OCI-LY7 (cell line): ENCODE results near the gene MACROD2.

Source experiments
- EZH2phosphoT487 ChIP-seq: fragments of 200-600 bp; sonication (generic); IDR thresholded peaks from 2 replicates; pipeline ENCODE4 v1.6.1; 2018; ENCODE audit warnings: low read depth, borderline replicate concordance, mild to moderate bottlenecking, mixed run types, antibody characterized with exemption, low read length, moderate library complexity, mixed read lengths
- TF ChIP-seq, protein P1 (sequence below): fragments of 200-600 bp; sonication (generic); conservative IDR thresholded peaks from 2 replicates; pipeline ENCODE4 v1.5.1; 2014; ENCODE audit warnings: mild to moderate bottlenecking, antibody characterized with exemption, low read length, moderate library complexity, mixed read lengths

DNA sequence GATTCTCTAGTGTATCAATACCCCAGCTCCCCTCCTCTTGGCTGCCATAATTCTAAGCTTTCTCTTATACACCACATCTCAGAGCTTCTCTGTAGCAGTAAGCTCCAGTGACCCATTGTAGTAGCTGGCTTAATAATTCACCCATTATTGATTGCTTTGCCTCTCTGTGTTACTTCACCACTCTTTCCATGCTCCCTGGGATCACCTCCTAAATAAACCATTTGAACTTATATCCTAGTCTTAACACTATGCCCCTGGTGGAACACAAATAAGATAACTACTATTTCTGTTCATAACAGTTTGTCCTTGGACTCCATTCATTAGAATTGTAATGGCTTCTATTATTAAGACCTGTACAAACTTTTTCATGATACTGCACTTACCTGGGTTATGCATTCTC is 1819.0 kb downstream of the MACROD2 start:
- no peak for TF ChIP-seq EZH2phosphoT487
- TF ChIP-seq, protein P1, sequence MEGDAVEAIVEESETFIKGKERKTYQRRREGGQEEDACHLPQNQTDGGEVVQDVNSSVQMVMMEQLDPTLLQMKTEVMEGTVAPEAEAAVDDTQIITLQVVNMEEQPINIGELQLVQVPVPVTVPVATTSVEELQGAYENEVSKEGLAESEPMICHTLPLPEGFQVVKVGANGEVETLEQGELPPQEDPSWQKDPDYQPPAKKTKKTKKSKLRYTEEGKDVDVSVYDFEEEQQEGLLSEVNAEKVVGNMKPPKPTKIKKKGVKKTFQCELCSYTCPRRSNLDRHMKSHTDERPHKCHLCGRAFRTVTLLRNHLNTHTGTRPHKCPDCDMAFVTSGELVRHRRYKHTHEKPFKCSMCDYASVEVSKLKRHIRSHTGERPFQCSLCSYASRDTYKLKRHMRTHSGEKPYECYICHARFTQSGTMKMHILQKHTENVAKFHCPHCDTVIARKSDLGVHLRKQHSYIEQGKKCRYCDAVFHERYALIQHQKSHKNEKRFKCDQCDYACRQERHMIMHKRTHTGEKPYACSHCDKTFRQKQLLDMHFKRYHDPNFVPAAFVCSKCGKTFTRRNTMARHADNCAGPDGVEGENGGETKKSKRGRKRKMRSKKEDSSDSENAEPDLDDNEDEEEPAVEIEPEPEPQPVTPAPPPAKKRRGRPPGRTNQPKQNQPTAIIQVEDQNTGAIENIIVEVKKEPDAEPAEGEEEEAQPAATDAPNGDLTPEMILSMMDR = no peak
